ENCODE measurements around the gene MFSD2B. TPM values are rescaled to one million over a fixed set of nuclear protein-coding genes. Genes with fewer than 3 reads are reported as not detected.

MFSD2B gene
- total and polyA plus RNA-seq, 10 of the 15 experiments (the other 5 are each of a cell fraction or from before 2014, with no cell fraction given) = 0.07 to 0.51 (median 0.16) TPM; not detected in 4

GRCh38 chr2:24047703-24048033 is 37.8 kb downstream of the MFSD2B start:
- Histone ChIP-seq H3K36me3 (ENCODE audit: control insufficient read depth in 2 of 2, insufficient read depth in 2 of 2, low read length in 1 of 2) (no peaks in the 10 kb centered on the region), H3K79me2 (ENCODE audit: control insufficient read depth, insufficient read depth, low read length) (peaks cover 7% of the 10 kb centered on the region), H3K27ac (ENCODE audit: control insufficient read depth, insufficient read depth) (no peak overlapping the region), H3K4me1 (ENCODE audit: control insufficient read depth, insufficient read depth, low read length) (peaks cover 11% of the 10 kb centered on the region), H3K9me3 (replicated peaks; ENCODE audit: control insufficient read depth, insufficient read depth, low read length) (no peaks in the 10 kb centered on the region), H3K4me2 (ENCODE audit: control insufficient read depth, insufficient read depth) (peak overlapping the region; percentile 65), H3K9ac (ENCODE audit: control insufficient read depth, insufficient read depth, low read length) (no peak overlapping the region), H2AFZ (ENCODE audit: control insufficient read depth, low read depth, low read length) (peak overlapping the region; percentile 93), H4K20me1 (ENCODE audit: control insufficient read depth, insufficient read depth) (no peaks in the 10 kb centered on the region), H3K4me3 (no peak overlapping the region), H3K27me3 (replicated peaks in 1 of 2; ENCODE audit: control insufficient read depth in 2 of 2, insufficient read depth in 2 of 2, low read length in 1 of 2) (peaks cover 0 to 5% of the 10 kb centered on the region in 2 experiments; a peak in 3 of 4 replicates)
- intact Hi-C loops (cut with micrococcal nuclease; ENCODE audit: unreplicated experiment) (loop anchor here (1.0 to 5.0 kb wide), 2 partner anchors 29 to 120 kb away; partner anchors contain the start of genes ATAD2B and SF3B6), in situ Hi-C loops (cut with MboI) (no loop called here)
- ChIA-PET RAD21 (ENCODE audit: unreplicated experiment) (interaction anchor here (0.7 to 1.7 kb wide), 12 partner anchors 12 to 223 kb away, joined by 3 to 31 read pairs (median 6); partner anchors contain the start of genes ATAD2B, SF3B6 and TP53I3), CTCF (interaction anchor here (0.7 to 3.7 kb wide), 10 partner anchors 10 to 223 kb away, joined by 3 to 26 read pairs (median 5); partner anchors contain the start of genes ATAD2B, SF3B6 and TP53I3), SMC1A (ENCODE audit: uncharacterized antibody, unreplicated experiment) (interaction anchor here (0.6 to 1.4 kb wide), 10 partner anchors 13 to 227 kb away, joined by 3 to 14 read pairs (median 4); partner anchors contain the start of gene ATAD2B), POLR2A (interaction anchor here (0.7 to 1.7 kb wide), 11 partner anchors 13 to 1434 kb away, joined by 3 to 12 read pairs (median 3); partner anchors contain the start of genes ATAD2B, SF3B6 and TP53I3)
- FAIRE-seq (no peak), ATAC-seq (peak; percentile 0; the same call in 1 of the 3 replicates), DNase-seq (ENCODE audit: low read depth, low spot score) (no peak)
- no TSS peak for BruUV-seq (replicated peaks)
- 23% methylated on average over 8 of the region's 8 CpGs for WGBS (ENCODE audit: insufficient coverage, insufficient replicate concordance, low lambda C conversion rate, missing lambda C conversion rate)
- TF ChIP-seq IKZF1 (conservative IDR thresholded peaks at IDR 0.05) = peak; percentile 7; the same call in 1 of the 2 replicates
- no peak for TF ChIP-seq SPI1 (IDR thresholded peaks at IDR 0.05; ENCODE audit: borderline replicate concordance, insufficient read depth, low read depth, low read length)

GRCh38 chr2:24048769-24049484 is 39.0 kb downstream of the MFSD2B start:
- no TSS peak for BruUV-seq (replicated peaks)
- ChIA-PET RAD21 (ENCODE audit: unreplicated experiment) (interaction anchor here (0.8 to 1.2 kb wide), 3 partner anchors 14 to 123 kb away, joined by 3 to 7 read pairs (median 3); partner anchors contain the start of gene ATAD2B), CTCF (interaction anchor here (0.6 to 3.7 kb wide), 5 partner anchors 11 to 256 kb away, joined by 3 to 26 read pairs (median 3); partner anchors contain the start of genes ATAD2B and TP53I3), SMC1A (ENCODE audit: uncharacterized antibody, unreplicated experiment) (interaction anchor here (0.7 kb wide), 1 partner anchor 49 kb away, joined by 3 read pairs; no protein-coding TSS in a partner anchor), POLR2A (interaction anchor here (0.6 to 1.0 kb wide), 4 partner anchors 28 to 935 kb away, joined by 3 to 4 read pairs (median 3); no protein-coding TSS in a partner anchor)
- Histone ChIP-seq H3K9ac (ENCODE audit: control insufficient read depth, insufficient read depth, low read length) (peak overlapping the region; percentile 32; the same call in 1 of the 2 replicates), H3K4me3 (peak overlapping the region; percentile 54), H3K9me3 (replicated peaks; ENCODE audit: control insufficient read depth, insufficient read depth, low read length) (no peaks in the 10 kb centered on the region), H3K27me3 (replicated peaks in 1 of 2; ENCODE audit: control insufficient read depth in 2 of 2, insufficient read depth in 2 of 2, low read length in 1 of 2) (peaks cover 0 to 5% of the 10 kb centered on the region in 2 experiments; a peak in 3 of 4 replicates), H2AFZ (ENCODE audit: control insufficient read depth, low read depth, low read length) (peak overlapping the region; percentile 75), H3K27ac (ENCODE audit: control insufficient read depth, insufficient read depth) (no peak overlapping the region), H3K4me1 (ENCODE audit: control insufficient read depth, insufficient read depth, low read length) (peaks cover 11% of the 10 kb centered on the region), H3K79me2 (ENCODE audit: control insufficient read depth, insufficient read depth, low read length) (peaks cover 7% of the 10 kb centered on the region), H3K36me3 (ENCODE audit: control insufficient read depth in 2 of 2, insufficient read depth in 2 of 2, low read length in 1 of 2) (no peaks in the 10 kb centered on the region), H3K4me2 (ENCODE audit: control insufficient read depth, insufficient read depth) (peak overlapping the region; percentile 90), H4K20me1 (ENCODE audit: control insufficient read depth, insufficient read depth) (no peaks in the 10 kb centered on the region)
- no peak for TF ChIP-seq SMAD5 (IDR thresholded peaks at IDR 0.05; ENCODE audit: low read depth)
- FAIRE-seq (no peak), ATAC-seq (no peak), DNase-seq (ENCODE audit: low read depth, low spot score) (no peak)
- intact Hi-C loops (cut with micrococcal nuclease; ENCODE audit: unreplicated experiment) (loop anchor here (5.0 kb wide), 1 partner anchor 122 kb away; the partner anchor contains the start of gene ATAD2B), in situ Hi-C loops (cut with MboI) (no loop called here)
- 3% methylated on average over 23 of the region's 23 CpGs for WGBS (ENCODE audit: insufficient coverage, insufficient replicate concordance, low lambda C conversion rate, missing lambda C conversion rate)
